ENCODE data around the gene RAB19.

The RAB19 gene

GRCh38 chr7:140367528-140367927 lies 36.3 kb upstream of the RAB19 start:
- H3K9me3 ChIP-seq = no peaks in the 10 kb centered on the region
- H3K4me3 ChIP-seq (ENCODE audit: low read depth, low read length) = no peak overlapping the region
- DNase-seq = no peak
- no peaks in the 10 kb centered on the region for H3K4me1 ChIP-seq
- H3K36me3 ChIP-seq = no peaks in the 10 kb centered on the region; the same call in none of the 2 replicates
- no peak for TF ChIP-seq CTCF (IDR thresholded peaks at IDR 0.05; ENCODE audit: low read depth, low read length)
- no peaks in the 10 kb centered on the region for H3K27me3 ChIP-seq

- no peak for TF ChIP-seq CTCF (IDR thresholded peaks at IDR 0.05; ENCODE audit: low read depth, low read length)
Measured at GRCh38 chr7:140369294-140369693, 34.6 kb upstream of the RAB19 start.

GRCh38 chr7:140375323-140375722 lies 28.5 kb upstream of the RAB19 start:
- TF ChIP-seq CTCF (IDR thresholded peaks at IDR 0.05; ENCODE audit: low read depth, low read length) = no peak
- Histone ChIP-seq H3K27me3 (no peaks in the 10 kb centered on the region), H3K9me3 (no peaks in the 10 kb centered on the region), H3K36me3 (peaks cover 19% of the 10 kb centered on the region), H3K4me3 (ENCODE audit: low read depth, low read length) (no peak overlapping the region), H3K4me1 (no peaks in the 10 kb centered on the region)
- no peak for DNase-seq

More at GRCh38 chr7:140369294-140369693, 34.6 kb upstream of the RAB19 start:
- H3K4me3 ChIP-seq (ENCODE audit: low read depth, low read length) = no peak overlapping the region
- H3K9me3 ChIP-seq = no peaks in the 10 kb centered on the region
- no peaks in the 10 kb centered on the region for H3K27me3 ChIP-seq
- no peaks in the 10 kb centered on the region for H3K4me1 ChIP-seq
- no peaks in the 10 kb centered on the region; the same call in none of the 2 replicates for H3K36me3 ChIP-seq
- no peak for DNase-seq

- no peak for DNase-seq
- no peaks in the 10 kb centered on the region for H3K4me1 ChIP-seq
- no peak overlapping the region for H3K4me3 ChIP-seq (ENCODE audit: low read depth, low read length)
- H3K36me3 ChIP-seq = peaks cover 19% of the 10 kb centered on the region
- H3K9me3 ChIP-seq = no peaks in the 10 kb centered on the region
- no peaks in the 10 kb centered on the region for H3K27me3 ChIP-seq
- no peak for TF ChIP-seq CTCF (IDR thresholded peaks at IDR 0.05; ENCODE audit: low read depth, low read length)
Measured at GRCh38 chr7:140375892-140376730, 27.7 kb upstream of the RAB19 start.

- peaks cover 4% of the 10 kb centered on the region; the same call in 1 of the 2 replicates for H3K4me1 ChIP-seq
- no peak overlapping the region for H3K4me3 ChIP-seq (ENCODE audit: low read depth, low read length)
- peaks cover 9% of the 10 kb centered on the region for H3K36me3 ChIP-seq
- DNase-seq = no peak
- no peaks in the 10 kb centered on the region for H3K27me3 ChIP-seq
- no peaks in the 10 kb centered on the region for H3K9me3 ChIP-seq
- TF ChIP-seq CTCF (IDR thresholded peaks at IDR 0.05; ENCODE audit: low read depth, low read length) = no peak
Measured at GRCh38 chr7:140383954-140384713, 19.7 kb upstream of the RAB19 start.

Measured in BE2C (cell line).